Progenitor cell of endocrine pancreas (in vitro differentiated cells): Measurements from ENCODE around the gene ZNF197. TPM values are rescaled to one million over a fixed set of nuclear protein-coding genes. Genes with fewer than 3 reads are reported as not detected.
"Not testable (repeated sequence)": the region's sequence is repeated elsewhere in the genome, so short reads cannot be mapped to it uniquely, and the experiment has no call there.

Source experiments
- DNase-seq: peaks from one replicate; pipeline ENCODE4 v3.0.0; 2021; ENCODE audit warnings: low spot score; ENCODE audit not compliant: unreplicated experiment
- H3K27ac Mint-ChIP-seq: 2 replicates; pipeline ENCODE4 v1.8.0; 2021; ENCODE audit warnings: mild to moderate bottlenecking, moderate library complexity, mixed read lengths
- H3K27me3 Mint-ChIP-seq: 2 replicates; pipeline ENCODE4 v1.8.0; 2021; ENCODE audit warnings: mixed read lengths
- H3K36me3 Mint-ChIP-seq: 2 replicates; pipeline ENCODE4 v1.8.0; 2022; ENCODE audit warnings: mixed read lengths; ENCODE audit not compliant: insufficient read depth
- H3K4me1 Mint-ChIP-seq: 2 replicates; pipeline ENCODE4 v1.8.0; 2021; ENCODE audit warnings: low read depth, mixed read lengths
- H3K4me3 Mint-ChIP-seq: 2 replicates; pipeline ENCODE4 v1.8.0; 2021; ENCODE audit warnings: low read depth, mild to moderate bottlenecking, moderate library complexity, mixed read lengths
- H3K9me3 Mint-ChIP-seq: 2 replicates; pipeline ENCODE4 v1.8.0; 2021; ENCODE audit warnings: low read depth, mixed read lengths
- CTCF ChIP-seq: fragments of 200-600 bp; sonication (generic); IDR thresholded peaks from one replicate; pipeline ENCODE4 v1.5.0; 2021; ENCODE audit warnings: antibody characterized with exemption, mild to moderate bottlenecking; ENCODE audit not compliant: unreplicated experiment
- long read RNA-seq: library from polyadenylated mRNA; unstranded; transcript quantifications from one replicate; pipeline ENCODE4 v2.0.0, GENCODE V29; 2020
- total RNA-seq: library from RNA; stranded (reverse); gene quantifications from 2 replicates; pipeline ENCODE4 v1.2.1, GENCODE V29; 2021

Gene ZNF197
- total RNA-seq, result 34.1 and 34.5 TPM in 2 replicates
- long read RNA-seq, full-length matches to known transcripts, result 32 of 89 reads
- long read RNA-seq, partial matches to known transcripts, result 3 of 89 reads
- long read RNA-seq, other reads (novel, unspliced or antisense), result 54 of 89 reads

DNA sequence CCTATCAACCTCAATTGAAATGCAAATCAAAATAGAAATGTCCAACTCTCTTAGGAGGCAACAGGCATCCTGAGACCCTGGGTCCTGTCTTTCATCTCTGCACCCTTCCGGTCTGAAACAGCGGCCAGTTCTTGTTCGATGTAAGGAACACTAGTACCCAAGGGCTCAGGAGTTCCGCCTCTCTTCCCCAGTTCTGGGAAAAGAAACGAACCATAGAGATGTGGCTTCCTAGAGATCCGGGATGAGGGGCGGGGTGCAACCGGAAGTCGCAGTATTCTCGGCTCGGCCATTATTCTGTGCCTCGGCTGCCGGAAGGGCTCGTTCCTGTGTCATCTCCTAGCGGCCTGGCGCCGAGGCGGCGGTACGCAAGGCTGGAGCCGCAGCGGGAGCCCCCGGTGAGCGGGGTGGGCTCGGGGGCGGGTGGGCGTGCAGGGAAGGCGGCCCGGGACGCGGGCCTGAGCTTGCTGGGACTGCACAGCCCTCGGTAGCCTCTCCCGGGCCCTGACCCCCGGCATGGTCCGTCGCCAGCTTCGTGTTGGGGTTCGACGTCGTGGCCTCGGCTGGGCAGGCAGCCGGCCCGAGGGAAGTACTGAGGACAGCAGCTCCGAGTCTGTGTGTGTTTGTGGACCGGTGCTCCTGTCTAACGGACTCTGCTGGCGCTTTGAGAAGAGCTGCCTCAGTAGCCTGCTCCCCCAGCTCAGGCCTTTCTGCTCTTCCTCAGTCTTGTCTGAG lies at the start of gene ZNF197:
ZNF197 (plus strand) TSS at position 288 of the 732 bp plus-strand sequence. CDS start 4,119 bp downstream, outside the sequence.
- H3K4me1 Mint-ChIP-seq, result peaks cover 15% of the 10 kb centered on the region
- peak; percentile 24 for TF ChIP-seq CTCF
- peak within 1 kb of the TSS; percentile 93 for H3K4me3 Mint-ChIP-seq
- H3K27ac Mint-ChIP-seq, result peak within 1 kb of the TSS; percentile 97
- no peaks in the 10 kb centered on the region for H3K9me3 Mint-ChIP-seq
- H3K27me3 Mint-ChIP-seq, result no peaks in the 10 kb centered on the region
- peaks cover 2% of the 10 kb centered on the region for H3K36me3 Mint-ChIP-seq
- DNase-seq, result peak; percentile 69

DNA sequence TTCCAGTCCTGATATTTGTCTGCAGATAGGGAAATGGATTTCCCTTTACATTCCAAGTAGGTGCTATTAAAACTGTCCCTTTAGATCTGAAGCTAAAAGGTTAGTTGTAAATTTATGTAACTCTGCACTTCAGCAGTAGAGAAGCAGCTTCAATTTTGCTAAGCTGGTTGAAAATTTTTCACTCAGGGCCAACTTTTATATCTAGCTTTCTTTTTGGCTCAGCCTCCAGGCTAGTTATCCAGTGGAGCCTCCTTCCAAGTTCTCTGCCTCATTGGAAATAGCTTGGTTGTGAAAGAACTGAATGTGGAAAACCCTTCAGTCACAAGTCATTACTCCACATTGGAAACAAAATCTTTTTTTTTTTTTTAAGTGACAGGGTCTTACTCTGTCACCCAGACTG lies 48.2 kb upstream of the ZNF197 start:
- Mint-ChIP-seq H3K4me1 (no peaks in the 10 kb centered on the region), H3K9me3 (peaks cover 13% of the 10 kb centered on the region), H3K27ac (no peak overlapping the region), H3K27me3 (no peaks in the 10 kb centered on the region), H3K36me3 (peaks cover 35% of the 10 kb centered on the region), H3K4me3 (no peak overlapping the region)
- no peak for DNase-seq
- no peak for TF ChIP-seq CTCF

GRCh38 chr3:44577354-44577952 lies 47.4 kb upstream of the ZNF197 start:
- H3K4me1 Mint-ChIP-seq, H3K27me3 Mint-ChIP-seq, DNase-seq, H3K4me3 Mint-ChIP-seq, H3K9me3 Mint-ChIP-seq, H3K27ac Mint-ChIP-seq: not testable (repeated sequence)
- peaks cover 27% of the 10 kb centered on the region for H3K36me3 Mint-ChIP-seq

DNA sequence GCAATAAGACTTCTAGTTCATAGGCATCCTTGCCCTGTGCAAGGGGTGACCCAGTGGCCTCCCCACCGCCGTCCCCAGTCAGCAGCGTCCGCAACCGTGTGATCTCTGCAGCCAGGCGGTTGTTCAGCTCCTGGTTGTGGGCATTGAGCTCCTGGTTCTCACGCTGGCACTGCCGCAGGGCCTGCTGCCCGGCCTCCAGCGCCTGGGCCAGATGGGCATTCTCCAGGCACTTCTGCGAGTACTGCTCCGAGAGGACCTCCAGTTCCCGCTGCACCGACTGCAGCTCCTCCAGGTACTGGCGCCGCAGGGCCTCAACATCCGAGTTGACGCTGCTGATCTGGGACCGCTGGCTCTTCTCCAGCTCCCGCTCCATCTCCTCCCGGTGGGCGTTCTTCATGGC lies 46.5 kb upstream of the ZNF197 start:
- H3K9me3 Mint-ChIP-seq, H3K4me1 Mint-ChIP-seq, H3K4me3 Mint-ChIP-seq, H3K27me3 Mint-ChIP-seq, DNase-seq, H3K27ac Mint-ChIP-seq: not testable (repeated sequence)
- H3K36me3 Mint-ChIP-seq, result peaks cover 22% of the 10 kb centered on the region

DNA sequence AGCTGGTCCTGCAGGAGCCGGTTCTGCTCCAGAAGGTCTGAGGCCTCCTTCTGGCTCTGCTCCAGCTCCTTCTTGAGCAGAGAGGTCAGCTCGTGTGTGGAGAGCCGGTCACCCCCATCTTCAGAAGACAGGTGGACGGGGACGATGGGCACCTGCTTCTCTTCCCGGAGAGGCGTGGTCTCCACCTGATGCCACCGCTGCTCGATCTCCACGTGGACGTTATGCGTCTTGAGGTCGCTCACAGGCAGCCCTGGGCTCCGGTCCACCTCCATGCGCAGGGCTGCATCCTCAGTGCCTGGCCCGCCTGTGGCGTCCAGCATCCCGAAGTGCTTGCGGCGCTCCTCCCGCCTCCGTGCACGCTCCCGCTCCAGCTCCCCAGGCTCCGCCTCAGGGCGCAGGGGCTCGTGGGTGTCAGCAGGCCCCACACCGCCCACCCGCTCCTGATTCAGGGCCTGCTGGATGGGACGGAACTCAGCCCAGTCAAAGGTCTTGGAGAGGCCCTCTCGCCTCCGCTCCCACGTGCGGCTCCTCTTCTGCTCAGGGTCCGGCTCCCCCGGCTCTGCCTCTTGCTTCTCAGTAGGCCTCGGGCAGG lies 45.8 kb upstream of the ZNF197 start:
- not testable (repeated sequence) for H3K27ac Mint-ChIP-seq
- peaks cover 22% of the 10 kb centered on the region for H3K36me3 Mint-ChIP-seq

GRCh38 chr3:44579749-44580148 lies 45.1 kb upstream of the ZNF197 start:
- not testable (repeated sequence) for H3K27me3 Mint-ChIP-seq, H3K4me1 Mint-ChIP-seq, H3K4me3 Mint-ChIP-seq, H3K9me3 Mint-ChIP-seq, H3K27ac Mint-ChIP-seq, DNase-seq
- H3K36me3 Mint-ChIP-seq, result peaks cover 18% of the 10 kb centered on the region

More for the DNA sequence above, 45.8 kb upstream of the ZNF197 start:
- not testable (repeated sequence) for H3K27me3 Mint-ChIP-seq, H3K4me1 Mint-ChIP-seq, DNase-seq, H3K4me3 Mint-ChIP-seq, H3K9me3 Mint-ChIP-seq

GRCh38 chr3:44580971-44581370 lies 43.9 kb upstream of the ZNF197 start:
- DNase-seq, H3K4me3 Mint-ChIP-seq, H3K27me3 Mint-ChIP-seq, H3K27ac Mint-ChIP-seq, H3K9me3 Mint-ChIP-seq: not testable (repeated sequence)
- peaks cover 14% of the 10 kb centered on the region for H3K4me1 Mint-ChIP-seq
- peaks cover 20% of the 10 kb centered on the region for H3K36me3 Mint-ChIP-seq
